HT1080 (cell line): Measurements from ENCODE around the gene FOXO6. TPM values are rescaled to one million over a fixed set of nuclear protein-coding genes. Genes with fewer than 3 reads are reported as not detected.

Experiments used
- DNase-seq: peaks from one replicate; pipeline ENCODE4 v3.0.0-alpha.2; 2015; ENCODE audit warnings: low read depth
- polyA plus RNA-seq, 2 experiments: library from polyadenylated mRNA; depleted of rRNA; stranded (reverse); fragments of >200 nt; gene quantifications; 2 replicates each; pipeline ENCODE4 v1.2.3, GENCODE V29; 2015
- total RNA-seq: library from RNA; depleted of rRNA; stranded (reverse); fragments of >200 nt; shearing (Covaris generic); gene quantifications from 2 replicates; pipeline ENCODE4 v1.2.3, GENCODE V29; 2014; rRNA removed

FOXO6 gene
- total RNA-seq = 0.90 and 0.97 TPM in 2 replicates
- polyA plus RNA-seq (2015; cell fraction: cytosol; rRNA removed) = 0.29 and 0.62 TPM in 2 replicates
- 0.34 and 0.91 TPM in 2 replicates for polyA plus RNA-seq (2015; cell fraction: nucleus; rRNA removed)

- peak; percentile 96 for DNase-seq
Measured at GRCh38 chr1:41360786-41361494, at the start of gene FOXO6. FOXO6 (plus strand) TSS chr1:41361434.

GRCh38 chr1:41312991-41313645, 48.1 kb upstream of the FOXO6 start:
- DNase-seq = no peak

GRCh38 chr1:41313661-41314131, 47.5 kb upstream of the FOXO6 start:
- no peak for DNase-seq

GRCh38 chr1:41314376-41315145, 46.7 kb upstream of the FOXO6 start:
- DNase-seq = no peak

GRCh38 chr1:41315146-41315822, 46.0 kb upstream of the FOXO6 start:
- no peak for DNase-seq

- DNase-seq = no peak
Measured at GRCh38 chr1:41315871-41316270, 45.4 kb upstream of the FOXO6 start.

- no peak for DNase-seq
Measured at GRCh38 chr1:41317361-41317760, 43.9 kb upstream of the FOXO6 start.

- no peak for DNase-seq
Measured at GRCh38 chr1:41318135-41318534, 43.1 kb upstream of the FOXO6 start.

GRCh38 chr1:41319106-41319755, 42.0 kb upstream of the FOXO6 start:
- DNase-seq = no peak

- no peak for DNase-seq
Measured at GRCh38 chr1:41319807-41320711, 41.2 kb upstream of the FOXO6 start.

GRCh38 chr1:41320895-41321676, 40.1 kb upstream of the FOXO6 start:
- DNase-seq = no peak

GRCh38 chr1:41322101-41322661, 39.1 kb upstream of the FOXO6 start:
- no peak for DNase-seq

GRCh38 chr1:41322835-41323234, 38.4 kb upstream of the FOXO6 start:
- DNase-seq = peak; percentile 61

- no peak for DNase-seq
Measured at GRCh38 chr1:41323243-41323642, 38.0 kb upstream of the FOXO6 start.

- DNase-seq = peak; percentile 34
Measured at GRCh38 chr1:41325801-41326200, 35.4 kb upstream of the FOXO6 start.

GRCh38 chr1:41327383-41327999, 33.7 kb upstream of the FOXO6 start:
- DNase-seq = no peak

- DNase-seq = no peak
Measured at GRCh38 chr1:41328001-41328615, 33.1 kb upstream of the FOXO6 start.
